Neural progenitor cell (in vitro differentiated cells): ENCODE data around the gene CYP2S1.
"Not testable (repeated sequence)": the region's sequence is repeated elsewhere in the genome, so short reads cannot be mapped to it uniquely, and the experiment has no call there.

ENCODE experiments used
- EZH2 ChIP-seq: fragments of 200-600 bp; sonication (generic); IDR thresholded peaks from 2 replicates; pipeline ENCODE4 v1.6.1; 2017; ENCODE audit warnings: antibody characterized with exemption, mild to moderate bottlenecking, moderate library complexity
- TF ChIP-seq, protein P1 (sequence below): fragments of 200-600 bp; sonication (generic); IDR thresholded peaks from 2 replicates; pipeline ENCODE4 v1.5.1; 2017; ENCODE audit warnings: antibody characterized with exemption, mild to moderate bottlenecking

DNA sequence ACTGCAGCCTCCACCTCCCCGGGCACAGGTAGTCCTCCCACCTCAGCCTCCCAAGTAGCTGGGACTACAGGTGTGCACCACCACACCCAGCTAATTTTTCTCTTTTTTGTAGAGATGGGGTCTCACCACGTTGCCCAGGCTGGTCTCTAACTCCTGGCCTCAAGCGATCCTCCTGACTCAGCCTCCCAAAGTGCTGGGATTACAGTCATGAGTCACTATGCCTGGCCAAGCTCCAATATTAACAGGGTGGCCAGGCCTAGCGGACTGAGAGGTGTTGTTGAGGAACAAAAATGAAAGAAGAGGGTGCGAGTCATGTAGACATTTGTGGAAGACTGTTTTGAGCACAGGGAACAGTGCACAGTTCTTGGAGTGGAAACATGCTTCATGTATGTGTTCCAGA is 36.3 kb downstream of the CYP2S1 start:
- TF ChIP-seq EZH2: not testable (repeated sequence)
- TF ChIP-seq, protein P1, sequence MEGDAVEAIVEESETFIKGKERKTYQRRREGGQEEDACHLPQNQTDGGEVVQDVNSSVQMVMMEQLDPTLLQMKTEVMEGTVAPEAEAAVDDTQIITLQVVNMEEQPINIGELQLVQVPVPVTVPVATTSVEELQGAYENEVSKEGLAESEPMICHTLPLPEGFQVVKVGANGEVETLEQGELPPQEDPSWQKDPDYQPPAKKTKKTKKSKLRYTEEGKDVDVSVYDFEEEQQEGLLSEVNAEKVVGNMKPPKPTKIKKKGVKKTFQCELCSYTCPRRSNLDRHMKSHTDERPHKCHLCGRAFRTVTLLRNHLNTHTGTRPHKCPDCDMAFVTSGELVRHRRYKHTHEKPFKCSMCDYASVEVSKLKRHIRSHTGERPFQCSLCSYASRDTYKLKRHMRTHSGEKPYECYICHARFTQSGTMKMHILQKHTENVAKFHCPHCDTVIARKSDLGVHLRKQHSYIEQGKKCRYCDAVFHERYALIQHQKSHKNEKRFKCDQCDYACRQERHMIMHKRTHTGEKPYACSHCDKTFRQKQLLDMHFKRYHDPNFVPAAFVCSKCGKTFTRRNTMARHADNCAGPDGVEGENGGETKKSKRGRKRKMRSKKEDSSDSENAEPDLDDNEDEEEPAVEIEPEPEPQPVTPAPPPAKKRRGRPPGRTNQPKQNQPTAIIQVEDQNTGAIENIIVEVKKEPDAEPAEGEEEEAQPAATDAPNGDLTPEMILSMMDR: not testable (repeated sequence)
